Fibroblast of the aortic adventitia (primary cell): ENCODE data around the gene OGFOD2. TPM values are rescaled to one million over a fixed set of nuclear protein-coding genes. Genes with fewer than 3 reads are reported as not detected.

Source experiments
- DNase-seq: peaks from one replicate; pipeline ENCODE4 v3.0.0-alpha.2; 2010; ENCODE audit warnings: low read depth
- H3K4me3 ChIP-seq: 2 replicates; pipeline ENCODE4 v1.5.1; 2011; ENCODE audit warnings: low read depth, mild to moderate bottlenecking, control low read depth, low read length, moderate library complexity
- CTCF ChIP-seq: IDR thresholded peaks from 2 replicates; pipeline ENCODE4 v1.5.1; 2011; ENCODE audit warnings: mild to moderate bottlenecking, low read length, control low read depth, inconsistent platforms; ENCODE audit not compliant: insufficient read depth
- small RNA-seq: library from RNA; depleted of rRNA; stranded (forward); fragments of <200 nt; gene quantifications from one replicate; pipeline ENCODE3, GENCODE V24; 2012
- total RNA-seq: library from RNA; depleted of rRNA; stranded (reverse); fragments of >200 nt; gene quantifications from 2 replicates; pipeline ENCODE4 v1.2.3, GENCODE V29; 2012; ENCODE audit warnings: low replicate concordance

The OGFOD2 gene
- total RNA-seq, 1 donor, result 10.3 TPM

GRCh38 chr12:123028475-123028874 lies 53.4 kb downstream of the OGFOD2 start:
- DNase-seq, result no peak

DNA sequence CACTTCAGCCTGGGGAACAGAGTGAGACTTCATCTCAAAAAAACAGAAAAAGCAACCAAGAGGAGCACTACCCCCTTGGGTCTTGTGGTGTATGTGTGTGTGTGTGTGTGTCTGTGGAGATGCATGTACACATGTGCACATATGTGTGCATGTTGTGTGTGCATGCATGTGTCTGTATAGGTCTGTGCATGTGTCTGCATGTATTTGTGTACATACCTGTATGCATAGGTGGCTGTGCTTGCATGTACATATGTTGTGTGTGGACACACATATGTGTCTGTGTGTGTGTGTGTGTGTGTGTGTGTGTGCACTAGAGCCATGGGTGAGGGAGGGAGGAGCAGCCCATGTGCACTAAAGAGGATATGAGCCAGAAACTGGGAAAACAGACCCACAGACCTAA lies 54.5 kb downstream of the OGFOD2 start:
- no peak for DNase-seq
- TF ChIP-seq CTCF, result no peak
- H3K4me3 ChIP-seq, result no peak overlapping the region

More at GRCh38 chr12:123028475-123028874, 53.4 kb downstream of the OGFOD2 start:
- no peak for TF ChIP-seq CTCF
- no peak overlapping the region for H3K4me3 ChIP-seq

Small RNAs within 50 kb of the gene (small RNA-seq; reads per million reads assigned to genes)
- gene ARL6IP4 (not detected), gene MIR4304 (not detected)

Other genes with a start within 250 kb of the OGFOD2 start
- gene HCAR1, start 244.4 kb upstream of the OGFOD2 start, total RNA-seq, result 1.5 and 2.2 TPM in 2 replicates
- 60.6 and 69.7 TPM in 2 replicates for gene DENR, start 222.4 kb upstream of the OGFOD2 start, total RNA-seq
- gene CCDC62, start 200.7 kb upstream of the OGFOD2 start, total RNA-seq, result 0.90 and 0.98 TPM in 2 replicates
- 11.1 and 11.2 TPM in 2 replicates for gene HIP1R, start 139.8 kb upstream of the OGFOD2 start, total RNA-seq
- 12.5 and 17.8 TPM in 2 replicates for gene VPS37B, start 79.1 kb upstream of the OGFOD2 start, total RNA-seq
- gene ABCB9, start 8.8 kb upstream of the OGFOD2 start, total RNA-seq, result 4.4 and 10.3 TPM in 2 replicates
- 110 and 240 TPM in 2 replicates for gene ARL6IP4, start 5.4 kb downstream of the OGFOD2 start, total RNA-seq
- gene PITPNM2, start 175.8 kb downstream of the OGFOD2 start, total RNA-seq, result 4.1 and 6.6 TPM in 2 replicates